22Rv1 (cell line): ENCODE data around the gene DCTN2.
"Not testable (repeated sequence)": the region's sequence is repeated elsewhere in the genome, so short reads cannot be mapped to it uniquely, and the experiment has no call there.

ENCODE experiments used
- H3K27ac ChIP-seq: fragments of 450-650 bp; 2 replicates; pipeline ENCODE4 v1.5.1; 2017
- ZFX ChIP-seq: fragments of 450-650 bp; IDR thresholded peaks from 2 replicates; pipeline ENCODE4 v1.6.1; 2017; ENCODE audit warnings: antibody characterized with exemption, borderline replicate concordance
- TF ChIP-seq, protein P1 (sequence below): fragments of 450-650 bp; IDR thresholded peaks from 2 replicates; pipeline ENCODE4 v1.5.1; 2017; ENCODE audit warnings: mild to moderate bottlenecking

Gene DCTN2

GRCh38 chr12:57546438-57547287, at the start of gene DCTN2:
Gene DCTN2 (minus strand): TSS chr12:57547192. CDS start chr12:57547063, 129 bp downstream.
- H3K27ac ChIP-seq: peak within 1 kb of the TSS; percentile 64
- TF ChIP-seq, protein P1, sequence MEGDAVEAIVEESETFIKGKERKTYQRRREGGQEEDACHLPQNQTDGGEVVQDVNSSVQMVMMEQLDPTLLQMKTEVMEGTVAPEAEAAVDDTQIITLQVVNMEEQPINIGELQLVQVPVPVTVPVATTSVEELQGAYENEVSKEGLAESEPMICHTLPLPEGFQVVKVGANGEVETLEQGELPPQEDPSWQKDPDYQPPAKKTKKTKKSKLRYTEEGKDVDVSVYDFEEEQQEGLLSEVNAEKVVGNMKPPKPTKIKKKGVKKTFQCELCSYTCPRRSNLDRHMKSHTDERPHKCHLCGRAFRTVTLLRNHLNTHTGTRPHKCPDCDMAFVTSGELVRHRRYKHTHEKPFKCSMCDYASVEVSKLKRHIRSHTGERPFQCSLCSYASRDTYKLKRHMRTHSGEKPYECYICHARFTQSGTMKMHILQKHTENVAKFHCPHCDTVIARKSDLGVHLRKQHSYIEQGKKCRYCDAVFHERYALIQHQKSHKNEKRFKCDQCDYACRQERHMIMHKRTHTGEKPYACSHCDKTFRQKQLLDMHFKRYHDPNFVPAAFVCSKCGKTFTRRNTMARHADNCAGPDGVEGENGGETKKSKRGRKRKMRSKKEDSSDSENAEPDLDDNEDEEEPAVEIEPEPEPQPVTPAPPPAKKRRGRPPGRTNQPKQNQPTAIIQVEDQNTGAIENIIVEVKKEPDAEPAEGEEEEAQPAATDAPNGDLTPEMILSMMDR: peak; percentile 16; the same call in 1 of the 2 replicates
- no peak for TF ChIP-seq ZFX

GRCh38 chr12:57593187-57593586, 46.2 kb upstream of the DCTN2 start:
- TF ChIP-seq, protein P1: no peak
- no peak for TF ChIP-seq ZFX
- no peak overlapping the region for H3K27ac ChIP-seq

DNA sequence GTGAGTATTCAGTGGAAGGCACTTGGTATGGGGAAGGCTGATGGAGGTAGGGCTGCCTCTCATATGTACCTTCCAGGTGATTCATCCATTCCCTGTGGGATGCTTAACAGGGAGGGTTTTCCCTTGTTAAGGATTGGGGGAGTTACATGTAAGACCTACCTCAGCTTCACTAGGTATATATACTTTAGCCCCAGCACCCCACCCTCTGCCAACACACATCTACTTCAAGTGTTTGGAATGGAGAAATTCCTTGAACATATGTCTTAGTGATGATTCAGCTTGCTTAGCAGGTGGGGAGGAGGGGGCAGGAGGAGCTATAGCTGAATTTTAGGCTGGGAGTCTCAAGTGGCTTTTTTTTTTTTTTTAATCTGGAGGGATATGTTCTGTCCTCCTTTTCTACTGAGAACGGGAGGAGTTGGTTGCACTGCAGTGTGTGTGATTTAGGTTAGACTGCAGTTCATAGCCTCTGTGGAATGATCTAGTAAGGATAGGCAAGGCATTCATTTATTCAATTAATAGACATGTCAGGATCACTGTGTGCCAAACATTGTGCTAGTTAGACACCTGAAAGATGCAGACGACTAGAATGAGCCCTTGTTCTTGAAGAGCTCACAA, 45.7 kb upstream of the DCTN2 start:
- no peak overlapping the region for H3K27ac ChIP-seq
- TF ChIP-seq, protein P1: no peak
- no peak for TF ChIP-seq ZFX

DNA sequence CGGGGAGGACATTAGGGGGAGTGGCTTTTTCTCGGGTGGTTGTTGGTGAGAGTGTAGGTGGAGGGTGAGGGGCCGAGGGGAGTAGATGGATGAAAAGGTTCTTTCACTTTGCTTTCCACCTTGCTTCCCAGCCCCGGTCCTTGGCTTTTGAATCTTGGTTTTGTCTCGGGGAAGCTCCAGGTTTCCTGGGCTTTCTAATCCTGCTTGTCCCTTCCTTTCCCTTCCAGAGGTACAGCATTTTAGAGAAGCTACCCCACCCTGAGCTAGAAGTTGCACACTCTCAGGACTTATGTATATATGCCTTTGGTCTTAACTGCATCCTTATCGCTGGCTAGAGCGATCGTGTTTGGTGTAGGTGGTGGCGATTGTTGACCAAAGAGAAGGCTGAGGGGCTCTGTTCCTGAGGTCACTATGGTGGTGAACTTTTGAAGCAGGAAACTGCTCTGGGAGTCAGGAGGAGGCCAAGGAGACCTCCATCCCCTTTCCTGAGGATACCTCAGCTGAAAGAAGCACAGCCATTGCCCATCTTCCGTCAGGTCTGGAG, 44.9 kb upstream of the DCTN2 start:
- peak overlapping the region; percentile 60 for H3K27ac ChIP-seq
- TF ChIP-seq, protein P1: no peak
- TF ChIP-seq ZFX: no peak

DNA sequence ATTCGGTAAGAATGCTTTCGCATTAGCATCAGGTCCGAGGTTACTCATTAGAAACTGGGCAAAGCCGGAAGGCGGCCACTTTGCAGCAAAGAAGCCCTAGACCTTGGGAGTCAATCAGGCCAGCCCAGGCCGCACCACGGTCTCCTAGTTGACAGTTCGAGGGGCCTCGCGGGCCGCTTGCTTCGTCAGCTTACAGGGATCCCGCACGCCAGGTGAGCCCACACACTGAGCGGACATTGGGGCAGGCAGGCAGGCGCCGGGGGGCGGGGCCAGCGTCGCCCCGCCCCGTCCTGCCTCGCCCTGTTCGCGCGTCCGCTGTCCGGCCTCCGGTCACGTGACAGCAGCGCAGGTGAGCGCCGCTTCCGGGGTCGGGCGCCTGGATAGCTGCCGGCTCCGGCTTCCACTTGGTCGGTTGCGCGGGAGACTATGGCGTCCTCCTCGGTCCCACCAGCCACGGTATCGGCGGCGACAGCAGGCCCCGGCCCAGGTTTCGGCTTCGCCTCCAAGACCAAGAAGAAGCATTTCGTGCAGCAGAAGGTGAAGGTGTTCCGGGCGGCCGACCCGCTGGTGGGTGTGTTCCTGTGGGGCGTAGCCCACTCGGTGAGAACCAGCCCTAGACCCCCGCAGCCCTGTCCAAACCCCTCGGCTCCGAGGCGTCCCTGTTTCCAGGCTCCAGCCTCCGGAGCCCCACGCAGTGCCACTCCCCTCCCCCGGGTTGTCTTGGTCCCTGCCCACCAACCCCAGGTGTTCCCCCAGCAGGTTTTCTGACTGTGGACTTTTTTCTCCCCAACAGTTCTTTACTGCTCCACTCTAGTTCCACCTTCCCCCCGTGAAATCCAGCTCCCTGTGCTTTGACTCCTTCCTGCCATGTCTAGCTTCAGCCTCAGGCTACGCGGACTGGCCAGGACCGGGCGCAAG, 44.1 kb upstream of the DCTN2 start, which contains the start of gene PIP4K2C:
Gene PIP4K2C (plus strand): TSS at position 329 of the 918 bp plus-strand sequence. CDS start 98 bp downstream, at position 427.
- TF ChIP-seq, protein P1: no peak
- TF ChIP-seq ZFX: no peak
- H3K27ac ChIP-seq: peak within 1 kb of the TSS; percentile 60

- no peak for TF ChIP-seq ZFX
- TF ChIP-seq, protein P1: no peak
- H3K27ac ChIP-seq: peak overlapping the region; percentile 60
These were observed 43.5 kb upstream of the DCTN2 start for GRCh38 chr12:57590479-57590863.

DNA sequence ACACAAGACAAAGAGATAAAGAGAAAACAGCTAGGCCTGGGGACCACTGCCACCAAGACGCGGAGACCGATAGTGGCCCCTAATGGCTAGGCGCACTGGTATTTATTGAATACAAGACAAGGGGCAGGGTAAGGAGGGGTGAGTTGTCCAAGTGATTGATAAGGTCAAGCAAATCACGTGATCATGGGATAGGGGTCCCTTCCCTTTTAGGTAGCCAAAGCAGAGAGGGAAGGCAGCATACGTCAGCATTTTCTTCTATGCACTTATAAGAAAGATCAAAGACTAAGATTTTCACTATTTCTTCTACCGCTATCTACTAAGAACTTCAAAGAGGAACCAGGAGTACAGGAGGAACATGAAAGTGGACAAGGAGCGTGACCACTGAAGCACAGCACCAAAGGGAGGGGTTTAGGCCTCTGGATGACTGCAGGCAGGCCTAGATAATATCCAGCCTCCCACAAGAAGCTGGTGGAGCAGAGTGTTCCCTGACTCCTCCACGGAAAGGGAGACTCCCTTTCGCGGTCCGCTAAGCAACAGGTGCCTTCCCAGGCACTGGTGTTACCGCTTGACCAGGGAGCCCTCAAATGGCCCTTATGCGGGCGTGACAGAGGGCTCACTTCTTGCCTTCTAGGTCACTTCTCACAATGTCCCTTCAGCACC, 42.1 kb upstream of the DCTN2 start:
- H3K27ac ChIP-seq: not testable (repeated sequence)
